H1 (cell line): ENCODE measurements around the gene SOX14. TPM values are rescaled to one million over a fixed set of nuclear protein-coding genes. Genes with fewer than 3 reads are reported as not detected.
A peak's percentile ranks its signal among the peaks of the same experiment; 100 is the strongest.

Source experiments
- CTCF ChIA-PET: fragments of 300-600 bp; sonication (Branson Sonifier 250); formaldehyde crosslinking; loops from one replicate; lab custom pipeline; 2021; ENCODE audit not compliant: partially characterized antibody; lab: Charles Lee
- POLR2A ChIA-PET: fragments of 300-600 bp; sonication (Branson Sonifier 250); formaldehyde crosslinking; loops from one replicate; lab custom pipeline; 2021; ENCODE audit warnings: inconsistent platforms; ENCODE audit not compliant: partially characterized antibody; lab: Charles Lee
- DNase-seq, 2 experiments: peaks; one replicate each; pipeline versions ENCODE4 v3.0.0 to v3.0.0-alpha.2; 2010 to 2022; ENCODE audit warnings: low spot score in 2 of 2, low read depth in 1 of 2, mixed read lengths in 1 of 2
- FAIRE-seq: peaks from 2 replicates; lab custom pipeline; 2011; peaks lifted over from hg19 to GRCh38; lab: Jason Lieb, UNC
- H2AFZ ChIP-seq: 2 replicates; pipeline ENCODE4 v1.8.1; 2012; ENCODE audit warnings: low read length, inconsistent platforms
- H2AK5ac ChIP-seq: 2 replicates; pipeline ENCODE4 v1.6.1; 2013; ENCODE audit warnings: low read depth, low read length
- H2BK120ac ChIP-seq: replicated peaks from 2 replicates; pipeline ENCODE3; 2013; ENCODE audit warnings: low read depth, low read length, inconsistent platforms
- H2BK12ac ChIP-seq: 2 replicates; pipeline ENCODE4 v1.6.1; 2013; ENCODE audit warnings: low read depth, low read length
- H2BK15ac ChIP-seq: 2 replicates; pipeline ENCODE4 v1.6.1; 2013; ENCODE audit warnings: low read length
- H2BK20ac ChIP-seq: 2 replicates; pipeline ENCODE4 v1.6.1; 2013; ENCODE audit warnings: low read length
- H2BK5ac ChIP-seq: 2 replicates; pipeline ENCODE4 v1.6.1; 2013; ENCODE audit warnings: low read depth, low read length
- H3K14ac ChIP-seq: 2 replicates; pipeline ENCODE4 v1.6.1; 2013; ENCODE audit warnings: inconsistent platforms; ENCODE audit not compliant: insufficient read length
- H3K18ac ChIP-seq: 2 replicates; pipeline ENCODE4 v1.6.1; 2013; ENCODE audit warnings: low read length; ENCODE audit errors: extremely low read depth
- H3K23ac ChIP-seq: 2 replicates; pipeline ENCODE4 v1.6.1; 2013; ENCODE audit warnings: inconsistent platforms; ENCODE audit not compliant: insufficient read length
- H3K23me2 ChIP-seq: 2 replicates; pipeline ENCODE4 v1.6.1; 2013; ENCODE audit warnings: low read depth, low read length
- H3K27ac ChIP-seq: 2 replicates; pipeline ENCODE4 v1.6.1; 2011; ENCODE audit warnings: low read depth, low read length, inconsistent platforms
- H3K27me3 ChIP-seq, 4 experiments: replicated peaks in 1 of 4; 1 replicate in 1 of 4; 2 replicates in 3 of 4; pipeline versions ENCODE4 v1.6.1 to v1.8.1; 2011 to 2013; ENCODE audit warnings: low read length in 3 of 4, mild to moderate bottlenecking in 3 of 4, inconsistent platforms in 2 of 4, mixed read lengths in 2 of 4, moderate library complexity in 1 of 4; ENCODE audit not compliant: control insufficient read depth in 3 of 4, insufficient read depth in 3 of 4; ENCODE audit errors: extremely low read depth in 1 of 4
- H3K36me3 ChIP-seq, 4 experiments: 2 replicates each; pipeline versions ENCODE4 v1.6.1 to v1.8.1; 2011 to 2013; ENCODE audit warnings: mild to moderate bottlenecking in 4 of 4, low read length in 3 of 4, moderate library complexity in 2 of 4, control low read depth in 1 of 4, inconsistent platforms in 1 of 4; ENCODE audit not compliant: insufficient read depth in 4 of 4, control insufficient read depth in 2 of 4
- H3K4ac ChIP-seq: replicated peaks from 2 replicates; pipeline ENCODE3; 2013; ENCODE audit warnings: low read length, low read depth, mixed read lengths, inconsistent platforms; ENCODE audit not compliant: insufficient read length
- H3K4me1 ChIP-seq, 4 experiments: replicated peaks in 1 of 4; 1 replicate in 1 of 4; 2 replicates in 3 of 4; pipeline versions ENCODE4 v1.6.1 to v1.8.1; 2011 to 2013; ENCODE audit warnings: low read length in 3 of 4, inconsistent platforms in 2 of 4, mixed read lengths in 1 of 4; ENCODE audit not compliant: insufficient read depth in 4 of 4, control insufficient read depth in 3 of 4
- H3K4me2 ChIP-seq, 2 experiments: 2 replicates each; pipeline versions ENCODE4 v1.6.1 to v1.8.1; 2011 to 2013; ENCODE audit warnings: low read depth in 2 of 2, low read length in 2 of 2, control low read depth in 1 of 2, inconsistent platforms in 1 of 2, mild to moderate bottlenecking in 1 of 2; ENCODE audit not compliant: insufficient read depth in 1 of 2
- H3K4me3 ChIP-seq, 4 experiments: fragments of 200-600, 300-600 bp in 1 of 4; sonication (generic), shearing (Covaris generic), sonication (Bioruptor Twin) in 1 of 4; 2 replicates each; pipeline versions ENCODE4 v1.5.1 to v1.8.1; 2011 to 2016; ENCODE audit warnings: low read length in 4 of 4, low read depth in 3 of 4, control low read depth in 2 of 4, inconsistent platforms in 2 of 4, mild to moderate bottlenecking in 2 of 4, mixed read lengths in 1 of 4, moderate library complexity in 1 of 4; ENCODE audit not compliant: insufficient read depth in 2 of 4; ENCODE audit errors: extremely low read depth in 1 of 4
- H3K56ac ChIP-seq: replicated peaks from 2 replicates; pipeline ENCODE3; 2013; ENCODE audit warnings: low read depth, mild to moderate bottlenecking, mixed read lengths, low read length, inconsistent platforms; ENCODE audit not compliant: insufficient read length
- H3K79me1 ChIP-seq: 2 replicates; pipeline ENCODE4 v1.6.1; 2013; ENCODE audit warnings: low read depth, low read length, control low read depth
- H3K79me2 ChIP-seq, 2 experiments: 2 replicates each; pipeline versions ENCODE4 v1.6.1 to v1.8.1; 2012 to 2013; ENCODE audit warnings: low read length in 2 of 2, mild to moderate bottlenecking in 2 of 2, inconsistent platforms in 1 of 2; ENCODE audit not compliant: insufficient read depth in 2 of 2, control insufficient read depth in 1 of 2
- H3K9ac ChIP-seq, 4 experiments: replicated peaks in 1 of 4; 1 replicate in 1 of 4; 2 replicates in 3 of 4; pipeline versions ENCODE4 v1.6.1 to v1.8.1; 2011 to 2013; ENCODE audit warnings: low read depth in 3 of 4, low read length in 3 of 4, control low read depth in 2 of 4, mild to moderate bottlenecking in 2 of 4, moderate library complexity in 2 of 4, inconsistent platforms in 1 of 4; ENCODE audit errors: extremely low read depth in 1 of 4
- H3K9me3 ChIP-seq, 2 experiments: 2 replicates each; pipeline versions ENCODE4 v1.6.1 to v1.8.1; 2012 to 2013; ENCODE audit warnings: mild to moderate bottlenecking in 2 of 2, moderate library complexity in 2 of 2, control low read depth in 1 of 2, inconsistent platforms in 1 of 2, low read depth in 1 of 2, low read length in 1 of 2, mixed read lengths in 1 of 2; ENCODE audit not compliant: insufficient read depth in 2 of 2
- H4K20me1 ChIP-seq, 2 experiments: replicated peaks in 1 of 2; 2 replicates each; pipeline versions ENCODE3 to v1.8.1; 2011 to 2013; ENCODE audit warnings: inconsistent platforms in 2 of 2, low read length in 2 of 2, mild to moderate bottlenecking in 1 of 2; ENCODE audit not compliant: insufficient read depth in 2 of 2, control insufficient read depth in 1 of 2
- H4K5ac ChIP-seq: 2 replicates; pipeline ENCODE4 v1.6.1; 2013; ENCODE audit warnings: low read length, low read depth, mixed read lengths, inconsistent platforms; ENCODE audit not compliant: insufficient read length
- H4K8ac ChIP-seq: 2 replicates; pipeline ENCODE4 v1.8.0; 2013; ENCODE audit warnings: mild to moderate bottlenecking, moderate library complexity, low read length, inconsistent platforms; ENCODE audit not compliant: insufficient read depth; ENCODE audit errors: extremely low read depth
- H4K91ac ChIP-seq: replicated peaks from 2 replicates; pipeline ENCODE3; 2013; ENCODE audit warnings: low read length, mixed read lengths, inconsistent platforms; ENCODE audit not compliant: insufficient read length
- CHD2 ChIP-seq: IDR thresholded peaks from 2 replicates; pipeline ENCODE4 v1.6.1; 2012; ENCODE audit warnings: low read length, improper control_type of control experiment
- E2F6 ChIP-seq: IDR thresholded peaks from 2 replicates; pipeline ENCODE4 v1.6.1; 2012; ENCODE audit warnings: inconsistent platforms
- MAFK ChIP-seq: IDR thresholded peaks from 2 replicates; pipeline ENCODE4 v1.6.1; 2012; ENCODE audit warnings: low read depth, mild to moderate bottlenecking, improper control_type of control experiment, low read length
- SP2 ChIP-seq: IDR thresholded peaks from 2 replicates; pipeline ENCODE4 v1.6.1; 2012; ENCODE audit warnings: mild to moderate bottlenecking, low read length, inconsistent platforms
- YY1 ChIP-seq: IDR thresholded peaks from 2 replicates; pipeline ENCODE4 v1.6.1; 2011; ENCODE audit warnings: low read depth, mild to moderate bottlenecking, low read length
- polyA plus RNA-seq, 7 experiments: library from polyadenylated mRNA; depleted of rRNA in 3 of 7; stranded (reverse) in 5 of 7; unstranded in 2 of 7; fragments of >200 nt in 5 of 7; fragments of 200-250 nt in 2 of 7; gene quantifications; 1 replicate in 5 of 7; 2 replicates in 1 of 7; 4 replicates in 1 of 7; pipeline versions ENCODE4 v1.2.1 to v1.2.3, GENCODE V29; 2011 to 2013; ENCODE audit warnings: missing spikeins in 2 of 7, mixed read lengths in 2 of 7
- total RNA-seq: library from RNA; stranded (reverse); fragmentation: NEBNext Ultra II Directional; extraction: Animal tissue kit (Norgen Biotek cat#: 25700); gene quantifications from 2 replicates; pipeline ENCODE4 v1.2.1, GENCODE V29; 2021

The SOX14 gene
- total and polyA plus RNA-seq, 2 of the 8 experiments (the other 6 are each of a cell fraction or from before 2014, with no cell fraction given), result 0.03 to 0.50 TPM

- POLR2A ChIA-PET, result no interaction called here
- Histone ChIP-seq H2AK5ac (no peak overlapping the region), H2BK120ac (no peak overlapping the region), H2BK5ac (no peak overlapping the region), H2BK12ac (no peak overlapping the region), H3K4me3 (no peak overlapping the region), H3K79me1 (no peaks in the 10 kb centered on the region), H3K56ac (no peak overlapping the region), H3K4ac (no peak overlapping the region), H3K14ac (no peak overlapping the region), H3K4me1 (peaks cover 0 to 16% (median 12%) of the 10 kb centered on the region in 4 experiments; a peak in 5 of 7 replicates), H3K79me2 (no peaks in the 10 kb centered on the region), H3K27me3 (no peaks in the 10 kb centered on the region), H3K9me3 (0 out of 4 replicates have a peak, but pooled peaks cover 0 to 4% of the 10 kb centered on the region in 2 experiments), H3K23ac (no peak overlapping the region), H2BK15ac (no peak overlapping the region)
- FAIRE-seq, result no peak
- no peak for TF ChIP-seq CHD2
- TF ChIP-seq YY1, result no peak
- peak; percentile 35; the same call in 1 of the 2 replicates for TF ChIP-seq MAFK
- TF ChIP-seq E2F6, result no peak
- no peak for TF ChIP-seq SP2
- TF ChIP-seq, all 59 proteins: peak for 1
- Histone ChIP-seq H2BK20ac (no peak overlapping the region), H3K4me2 (no peak overlapping the region), H2AFZ (no peak overlapping the region), H3K18ac (no peak overlapping the region), H4K8ac (no peak overlapping the region), H3K27ac (no peak overlapping the region), H4K5ac (no peak overlapping the region), H3K9ac (no peak overlapping the region), H4K20me1 (no peaks in the 10 kb centered on the region), H3K36me3 (no peaks in the 10 kb centered on the region), H3K23me2 (no peaks in the 10 kb centered on the region), H4K91ac (no peak overlapping the region)
- CTCF ChIA-PET, result interaction anchor here (0.7 to 1.0 kb wide), 2 partner anchors 9 to 687 kb away, joined by 3 read pairs; no protein-coding TSS in a partner anchor
- DNase-seq, result no peak
Measured at GRCh38 chr3:137809509-137809908, 45.4 kb downstream of the SOX14 start.
